ENCODE data around the gene RNF43. TPM values are rescaled to one million over a fixed set of nuclear protein-coding genes. Genes with fewer than 3 reads are reported as not detected.

Gene RNF43
- polyA plus RNA-seq, 1 donor from 2014 or later: not detected

GRCh38 chr17:58412064-58412703, 5.2 kb downstream of the RNF43 start:
- no peak for TF ChIP-seq SMC3 (conservative IDR thresholded peaks at IDR 0.05; ENCODE audit: poor library complexity)
- TF ChIP-seq TAF1 (IDR thresholded peaks at IDR 0.05; ENCODE audit: low read depth): no peak
- no peak for TF ChIP-seq EZH2 (IDR thresholded peaks at IDR 0.05; ENCODE audit: borderline replicate concordance, insufficient read depth, low read length, poor library complexity, severe bottlenecking)
- TF ChIP-seq REST (IDR thresholded peaks at IDR 0.05; ENCODE audit: borderline replicate concordance): no peak
- TF ChIP-seq MXI1 (conservative IDR thresholded peaks at IDR 0.05; ENCODE audit: poor library complexity, severe bottlenecking): no peak
- no peak for TF ChIP-seq EP300 (conservative IDR thresholded peaks at IDR 0.05; ENCODE audit: poor library complexity, severe bottlenecking)
- no peak for TF ChIP-seq CTCF (IDR thresholded peaks at IDR 0.05; ENCODE audit: poor library complexity, severe bottlenecking)
- TF ChIP-seq RAD21 (conservative IDR thresholded peaks at IDR 0.05): no peak
- no peak for TF ChIP-seq POLR2AphosphoS5 (IDR thresholded peaks at IDR 0.05)
- no peak overlapping the region for H3K4me3 ChIP-seq (ENCODE audit: low read length)
- no peak overlapping the region for H3K4me2 ChIP-seq (ENCODE audit: low read length)
- H3K27ac ChIP-seq (ENCODE audit: low read length): no peak overlapping the region
- no peak overlapping the region for H2AFZ ChIP-seq (ENCODE audit: low read depth, low read length)
- H3K36me3 ChIP-seq (ENCODE audit: insufficient read depth, low read length): no peaks in the 10 kb centered on the region
- H3K27me3 ChIP-seq (ENCODE audit: insufficient read depth, low read depth, low read length): no peaks in the 10 kb centered on the region
- no peaks in the 10 kb centered on the region for H3K9me2 ChIP-seq (ENCODE audit: insufficient read depth, low read length)
- no peaks in the 10 kb centered on the region for H3K9me3 ChIP-seq (ENCODE audit: low read length)
- no peak overlapping the region for H3K9ac ChIP-seq (ENCODE audit: low read length)
- H4K20me1 ChIP-seq (ENCODE audit: insufficient read depth): no peaks in the 10 kb centered on the region
- H3F3A ChIP-seq (ENCODE audit: insufficient read depth, low read length, poor library complexity, severe bottlenecking): no peaks in the 10 kb centered on the region
- no peaks in the 10 kb centered on the region for H3K79me2 ChIP-seq (replicated peaks; ENCODE audit: insufficient read depth, low read length)

GRCh38 chr17:58411408-58411894, 5.9 kb downstream of the RNF43 start:
- no peaks in the 10 kb centered on the region for H3K27me3 ChIP-seq (ENCODE audit: insufficient read depth, low read depth, low read length)
- TF ChIP-seq CTCF (IDR thresholded peaks at IDR 0.05; ENCODE audit: poor library complexity, severe bottlenecking): no peak
- no peak for TF ChIP-seq REST (IDR thresholded peaks at IDR 0.05; ENCODE audit: borderline replicate concordance)
- no peak for TF ChIP-seq TAF1 (IDR thresholded peaks at IDR 0.05; ENCODE audit: low read depth)
- no peak for TF ChIP-seq RAD21 (conservative IDR thresholded peaks at IDR 0.05)
- TF ChIP-seq EP300 (conservative IDR thresholded peaks at IDR 0.05; ENCODE audit: poor library complexity, severe bottlenecking): no peak
- no peak for TF ChIP-seq MXI1 (conservative IDR thresholded peaks at IDR 0.05; ENCODE audit: poor library complexity, severe bottlenecking)
- no peak for TF ChIP-seq POLR2AphosphoS5 (IDR thresholded peaks at IDR 0.05)
- TF ChIP-seq EZH2 (IDR thresholded peaks at IDR 0.05; ENCODE audit: borderline replicate concordance, insufficient read depth, low read length, poor library complexity, severe bottlenecking): no peak
- TF ChIP-seq SMC3 (conservative IDR thresholded peaks at IDR 0.05; ENCODE audit: poor library complexity): no peak
- no peaks in the 10 kb centered on the region for H3K9me2 ChIP-seq (ENCODE audit: insufficient read depth, low read length)
- H3K9ac ChIP-seq (ENCODE audit: low read length): no peak overlapping the region
- H3K4me2 ChIP-seq (ENCODE audit: low read length): no peak overlapping the region
- no peaks in the 10 kb centered on the region for H3K36me3 ChIP-seq (ENCODE audit: insufficient read depth, low read length)
- H3F3A ChIP-seq (ENCODE audit: insufficient read depth, low read length, poor library complexity, severe bottlenecking): no peaks in the 10 kb centered on the region
- no peak overlapping the region for H2AFZ ChIP-seq (ENCODE audit: low read depth, low read length)
- no peaks in the 10 kb centered on the region for H3K79me2 ChIP-seq (replicated peaks; ENCODE audit: insufficient read depth, low read length)
- no peak overlapping the region for H3K4me3 ChIP-seq (ENCODE audit: low read length)
- no peaks in the 10 kb centered on the region for H4K20me1 ChIP-seq (ENCODE audit: insufficient read depth)
- H3K9me3 ChIP-seq (ENCODE audit: low read length): no peaks in the 10 kb centered on the region
- H3K27ac ChIP-seq (ENCODE audit: low read length): no peak overlapping the region

Measured in neural cell (in vitro differentiated cells).